Vagina (tissue), 2 donors: ENCODE measurements around the gene IGF1.

ENCODE experiments used
- POLR2A ChIP-seq, 2 donors: fragments of 450-650 bp; IDR thresholded peaks; one replicate each; pipeline ENCODE4 v1.6.1; 2017; ENCODE audit warnings: antibody characterized with exemption in 2 of 2, mild to moderate bottlenecking in 2 of 2, moderate library complexity in 2 of 2
- POLR2AphosphoS5 ChIP-seq, 2 donors: sonication (generic); formaldehyde crosslinking; IDR thresholded peaks; one replicate each; pipeline ENCODE4 v1.9.0; 2017; ENCODE audit warnings: antibody characterized with exemption in 2 of 2, mild to moderate bottlenecking in 2 of 2, low read depth in 1 of 2; ENCODE audit not compliant: insufficient read depth in 1 of 2
- TF ChIP-seq, protein P1 (sequence below), 3 experiments: fragments of 450-650 bp in 2 of 3; fragments of 200-600 bp in 1 of 3; sonication (generic) in 1 of 3; IDR thresholded peaks; one replicate each; pipeline ENCODE4 v1.5.1; 2017 to 2019; ENCODE audit warnings: antibody characterized with exemption in 3 of 3, mild to moderate bottlenecking in 2 of 3, moderate library complexity in 2 of 3

DNA sequence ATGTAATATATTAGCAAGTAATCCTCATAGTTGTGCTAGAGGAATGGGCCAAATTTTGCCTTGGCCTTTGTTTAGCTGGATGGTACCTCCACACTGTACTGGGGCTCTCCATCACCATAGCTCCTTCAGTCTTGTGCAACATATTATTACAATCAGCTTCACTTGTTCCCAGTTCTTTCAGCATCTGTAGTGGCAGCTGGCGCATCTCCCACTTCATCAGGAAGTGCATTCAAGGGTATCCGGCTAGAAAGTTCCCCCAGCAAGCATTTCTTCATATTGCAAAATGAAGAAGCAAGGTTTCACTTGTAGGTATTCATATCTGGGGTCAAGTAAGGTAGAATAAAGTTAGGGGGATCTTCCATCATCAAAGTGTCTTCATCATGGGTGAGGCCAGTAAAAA lies 123.7 kb downstream of the IGF1 start:
- TF ChIP-seq POLR2A (IDR thresholded peaks at IDR 0.05) (no peak), POLR2AphosphoS5 (IDR thresholded peaks at IDR 0.05; ENCODE audit: insufficient read depth in 1 of 2, low read depth in 1 of 2) (no peak)
- TF ChIP-seq, protein P1, sequence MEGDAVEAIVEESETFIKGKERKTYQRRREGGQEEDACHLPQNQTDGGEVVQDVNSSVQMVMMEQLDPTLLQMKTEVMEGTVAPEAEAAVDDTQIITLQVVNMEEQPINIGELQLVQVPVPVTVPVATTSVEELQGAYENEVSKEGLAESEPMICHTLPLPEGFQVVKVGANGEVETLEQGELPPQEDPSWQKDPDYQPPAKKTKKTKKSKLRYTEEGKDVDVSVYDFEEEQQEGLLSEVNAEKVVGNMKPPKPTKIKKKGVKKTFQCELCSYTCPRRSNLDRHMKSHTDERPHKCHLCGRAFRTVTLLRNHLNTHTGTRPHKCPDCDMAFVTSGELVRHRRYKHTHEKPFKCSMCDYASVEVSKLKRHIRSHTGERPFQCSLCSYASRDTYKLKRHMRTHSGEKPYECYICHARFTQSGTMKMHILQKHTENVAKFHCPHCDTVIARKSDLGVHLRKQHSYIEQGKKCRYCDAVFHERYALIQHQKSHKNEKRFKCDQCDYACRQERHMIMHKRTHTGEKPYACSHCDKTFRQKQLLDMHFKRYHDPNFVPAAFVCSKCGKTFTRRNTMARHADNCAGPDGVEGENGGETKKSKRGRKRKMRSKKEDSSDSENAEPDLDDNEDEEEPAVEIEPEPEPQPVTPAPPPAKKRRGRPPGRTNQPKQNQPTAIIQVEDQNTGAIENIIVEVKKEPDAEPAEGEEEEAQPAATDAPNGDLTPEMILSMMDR (IDR thresholded peaks at IDR 0.05) = no peak
